ENCODE results near the gene COX18.

Gene COX18

DNA sequence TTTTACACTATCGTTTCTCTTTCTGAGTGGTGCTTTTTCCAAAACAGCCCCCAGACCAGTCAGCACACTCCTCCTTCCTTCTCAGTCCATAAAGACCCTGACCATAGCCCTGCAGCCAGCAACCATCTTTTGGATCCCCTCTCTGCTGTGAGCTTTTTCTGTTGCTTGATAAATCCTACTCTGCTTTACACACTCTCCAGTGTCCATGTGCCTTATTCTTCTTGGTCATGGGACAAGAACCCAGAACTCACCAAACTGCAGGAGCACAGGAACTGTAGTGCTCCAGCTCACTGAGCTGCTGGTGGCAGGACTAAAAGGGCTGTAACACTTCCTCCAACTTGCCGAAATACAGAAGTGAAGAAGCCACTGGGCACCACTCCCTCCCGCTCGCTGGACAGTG, 32.5 kb downstream of the COX18 start:
- TF ChIP-seq, protein P1, sequence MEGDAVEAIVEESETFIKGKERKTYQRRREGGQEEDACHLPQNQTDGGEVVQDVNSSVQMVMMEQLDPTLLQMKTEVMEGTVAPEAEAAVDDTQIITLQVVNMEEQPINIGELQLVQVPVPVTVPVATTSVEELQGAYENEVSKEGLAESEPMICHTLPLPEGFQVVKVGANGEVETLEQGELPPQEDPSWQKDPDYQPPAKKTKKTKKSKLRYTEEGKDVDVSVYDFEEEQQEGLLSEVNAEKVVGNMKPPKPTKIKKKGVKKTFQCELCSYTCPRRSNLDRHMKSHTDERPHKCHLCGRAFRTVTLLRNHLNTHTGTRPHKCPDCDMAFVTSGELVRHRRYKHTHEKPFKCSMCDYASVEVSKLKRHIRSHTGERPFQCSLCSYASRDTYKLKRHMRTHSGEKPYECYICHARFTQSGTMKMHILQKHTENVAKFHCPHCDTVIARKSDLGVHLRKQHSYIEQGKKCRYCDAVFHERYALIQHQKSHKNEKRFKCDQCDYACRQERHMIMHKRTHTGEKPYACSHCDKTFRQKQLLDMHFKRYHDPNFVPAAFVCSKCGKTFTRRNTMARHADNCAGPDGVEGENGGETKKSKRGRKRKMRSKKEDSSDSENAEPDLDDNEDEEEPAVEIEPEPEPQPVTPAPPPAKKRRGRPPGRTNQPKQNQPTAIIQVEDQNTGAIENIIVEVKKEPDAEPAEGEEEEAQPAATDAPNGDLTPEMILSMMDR (IDR thresholded peaks at IDR 0.05), result no peak
- no peak overlapping the region for H3K4me3 ChIP-seq (ENCODE audit: low read depth, low read length)
- H3K36me3 ChIP-seq (ENCODE audit: control insufficient read depth, insufficient read depth, low read length), result no peaks in the 10 kb centered on the region

DNA sequence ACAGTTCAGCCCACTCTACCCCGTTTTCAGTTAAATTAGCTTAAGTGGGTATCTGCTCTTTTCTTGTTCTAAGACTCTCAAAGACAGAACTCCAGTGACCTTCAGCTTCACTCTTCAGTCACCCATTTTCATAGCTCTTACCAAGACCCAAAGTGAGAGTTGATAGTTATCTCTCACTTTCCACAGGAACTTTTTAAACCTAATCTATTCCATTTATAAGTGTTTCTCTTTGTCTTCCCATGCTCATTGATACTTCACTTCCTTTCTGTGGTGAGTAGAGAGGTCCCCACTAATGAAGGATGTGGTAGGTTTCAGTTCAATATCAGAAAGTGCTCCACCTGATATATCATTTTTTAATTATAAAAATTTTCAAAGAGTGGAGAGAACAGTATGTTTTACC, 33.4 kb downstream of the COX18 start:
- Histone ChIP-seq H3K4me3 (ENCODE audit: low read depth, low read length) (no peak overlapping the region), H3K79me2 (no peaks in the 10 kb centered on the region), H3K4me2 (ENCODE audit: low read length) (no peak overlapping the region), H3K27me3 (ENCODE audit: control insufficient read depth, insufficient read depth, low read length) (no peaks in the 10 kb centered on the region), H3K4me1 (no peaks in the 10 kb centered on the region), H2AFZ (no peak overlapping the region), H3K9ac (no peak overlapping the region), H3K36me3 (ENCODE audit: control insufficient read depth, insufficient read depth, low read length) (no peaks in the 10 kb centered on the region), H3K9me3 (ENCODE audit: control insufficient read depth, low read length) (no peaks in the 10 kb centered on the region), H3K27ac (no peak overlapping the region)
- TF ChIP-seq, protein P1 (IDR thresholded peaks at IDR 0.05), result no peak

More for the DNA sequence above, 32.5 kb downstream of the COX18 start:
- Histone ChIP-seq H3K79me2 (no peaks in the 10 kb centered on the region), H3K4me1 (no peaks in the 10 kb centered on the region), H3K9me3 (ENCODE audit: control insufficient read depth, low read length) (no peaks in the 10 kb centered on the region), H2AFZ (no peak overlapping the region), H3K27me3 (ENCODE audit: control insufficient read depth, insufficient read depth, low read length) (no peaks in the 10 kb centered on the region), H3K9ac (no peak overlapping the region), H3K27ac (no peak overlapping the region), H3K4me2 (ENCODE audit: low read length) (no peak overlapping the region)

DNA sequence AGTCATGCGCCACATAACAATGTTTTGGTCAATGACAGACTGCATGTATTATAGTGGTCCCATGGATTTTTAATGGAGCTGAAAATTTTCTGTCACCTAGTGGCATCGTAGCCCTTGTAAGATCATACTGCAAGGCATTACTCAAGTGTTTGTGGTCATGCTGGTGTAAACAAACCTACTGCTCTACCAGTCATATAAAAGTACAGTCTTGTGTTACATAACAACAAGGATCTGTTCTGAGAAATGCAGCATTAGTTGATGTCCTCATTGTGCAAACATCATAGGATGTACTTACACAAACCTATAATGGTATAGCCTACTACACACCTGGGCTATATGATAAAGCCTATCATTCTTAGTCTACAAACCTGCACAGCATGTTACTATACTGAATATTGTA, 34.6 kb downstream of the COX18 start:
- Histone ChIP-seq H3K9ac (no peak overlapping the region), H2AFZ (no peak overlapping the region), H3K4me1 (no peaks in the 10 kb centered on the region), H3K9me3 (ENCODE audit: control insufficient read depth, low read length) (no peaks in the 10 kb centered on the region), H3K4me2 (ENCODE audit: low read length) (no peak overlapping the region), H3K27me3 (ENCODE audit: control insufficient read depth, insufficient read depth, low read length) (no peaks in the 10 kb centered on the region), H3K27ac (no peak overlapping the region), H3K36me3 (ENCODE audit: control insufficient read depth, insufficient read depth, low read length) (no peaks in the 10 kb centered on the region), H3K4me3 (ENCODE audit: low read depth, low read length) (no peak overlapping the region), H3K79me2 (no peaks in the 10 kb centered on the region)
- TF ChIP-seq, protein P1 (IDR thresholded peaks at IDR 0.05), result no peak

DNA sequence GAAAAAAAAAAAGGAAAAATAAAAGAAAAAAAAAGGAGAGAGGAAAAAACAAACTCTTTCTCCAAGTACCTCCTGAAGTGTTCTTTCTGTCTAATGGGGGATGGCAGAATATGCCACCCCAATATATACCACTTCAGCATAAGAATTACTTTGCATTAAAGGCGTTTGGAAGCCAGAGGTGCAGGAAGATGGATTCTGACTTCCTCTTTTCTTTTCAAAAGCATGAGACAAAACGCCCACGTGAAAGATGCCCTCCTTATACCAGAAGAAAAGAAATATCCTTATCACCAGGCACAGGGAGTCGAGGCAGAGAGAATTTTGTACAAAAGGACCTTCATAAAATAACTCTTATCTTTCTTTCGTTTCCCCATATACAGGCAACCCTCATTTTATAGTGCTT, 40.9 kb downstream of the COX18 start:
- Histone ChIP-seq H3K9ac (no peak overlapping the region), H3K27me3 (ENCODE audit: control insufficient read depth, insufficient read depth, low read length) (no peaks in the 10 kb centered on the region), H2AFZ (no peak overlapping the region), H3K4me3 (ENCODE audit: low read depth, low read length) (no peak overlapping the region), H3K4me1 (no peaks in the 10 kb centered on the region), H3K27ac (no peak overlapping the region), H3K79me2 (no peaks in the 10 kb centered on the region), H3K4me2 (ENCODE audit: low read length) (no peak overlapping the region), H3K36me3 (ENCODE audit: control insufficient read depth, insufficient read depth, low read length) (no peaks in the 10 kb centered on the region), H3K9me3 (ENCODE audit: control insufficient read depth, low read length) (no peaks in the 10 kb centered on the region)
- TF ChIP-seq, protein P1 (IDR thresholded peaks at IDR 0.05), result no peak

DNA sequence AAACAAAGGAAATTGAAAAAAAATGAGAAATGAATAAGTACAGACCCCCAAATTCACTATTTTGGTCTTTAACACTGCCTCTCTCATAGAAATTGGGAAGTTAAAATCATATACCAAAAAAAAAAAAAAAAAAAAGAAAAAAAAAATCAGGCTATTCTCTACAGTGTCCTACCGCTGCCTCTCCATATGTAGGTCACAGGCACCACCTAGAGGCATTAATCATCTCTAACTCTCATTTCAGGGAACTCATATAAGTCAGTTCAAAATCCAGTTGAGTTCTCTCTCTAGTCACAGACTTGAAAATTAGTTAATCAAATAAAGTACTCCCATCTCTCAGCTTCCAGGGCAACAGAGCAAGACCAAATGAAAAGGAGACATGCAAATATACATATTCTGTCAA, 47.9 kb downstream of the COX18 start:
- TF ChIP-seq, protein P1 (IDR thresholded peaks at IDR 0.05), result peak; percentile 13
- no peak overlapping the region for H3K4me2 ChIP-seq (ENCODE audit: low read length)
- no peaks in the 10 kb centered on the region for H3K79me2 ChIP-seq
- H3K9me3 ChIP-seq (ENCODE audit: control insufficient read depth, low read length), result no peaks in the 10 kb centered on the region
- no peaks in the 10 kb centered on the region for H3K27me3 ChIP-seq (ENCODE audit: control insufficient read depth, insufficient read depth, low read length)
- H3K9ac ChIP-seq, result no peak overlapping the region
- no peaks in the 10 kb centered on the region for H3K4me1 ChIP-seq
- H3K27ac ChIP-seq, result no peak overlapping the region
- H3K4me3 ChIP-seq (ENCODE audit: low read depth, low read length), result no peak overlapping the region
- H2AFZ ChIP-seq, result no peak overlapping the region
- H3K36me3 ChIP-seq (ENCODE audit: control insufficient read depth, insufficient read depth, low read length), result no peaks in the 10 kb centered on the region

Measured in parathyroid adenoma (tissue), 2 donors.